NCI-H187 (cell line): ENCODE measurements around the gene HDAC9.

Source experiments
- DNase-seq, 2 experiments: peaks; one replicate each; lab custom pipeline; 2025; lab: John Stamatoyannopoulos, UW

HDAC9 gene

DNA sequence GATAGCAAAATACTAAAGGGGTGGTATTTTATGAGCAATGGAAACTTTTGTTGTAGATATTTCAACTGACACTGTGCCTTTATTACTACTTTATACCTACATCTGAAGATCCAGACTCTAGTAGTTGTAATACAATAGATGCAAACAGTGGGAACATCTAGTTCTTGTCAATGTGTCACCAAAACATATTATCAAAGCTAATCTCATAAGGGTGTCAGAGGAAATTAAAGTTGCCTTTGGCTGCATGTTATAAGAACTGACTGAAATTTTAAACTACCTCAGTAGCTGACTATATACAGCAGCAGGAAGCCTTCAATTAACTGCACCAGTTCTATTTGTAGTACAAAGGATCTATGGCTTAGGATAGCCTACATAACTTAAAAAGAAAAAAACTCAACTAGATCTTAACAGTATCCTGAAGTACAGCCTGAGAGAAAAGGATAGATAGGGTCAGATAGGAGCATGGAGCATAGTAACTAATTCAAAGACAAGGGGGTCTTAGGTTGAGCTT, 30.9 kb downstream of the HDAC9 start:
- no peak for DNase-seq

DNA sequence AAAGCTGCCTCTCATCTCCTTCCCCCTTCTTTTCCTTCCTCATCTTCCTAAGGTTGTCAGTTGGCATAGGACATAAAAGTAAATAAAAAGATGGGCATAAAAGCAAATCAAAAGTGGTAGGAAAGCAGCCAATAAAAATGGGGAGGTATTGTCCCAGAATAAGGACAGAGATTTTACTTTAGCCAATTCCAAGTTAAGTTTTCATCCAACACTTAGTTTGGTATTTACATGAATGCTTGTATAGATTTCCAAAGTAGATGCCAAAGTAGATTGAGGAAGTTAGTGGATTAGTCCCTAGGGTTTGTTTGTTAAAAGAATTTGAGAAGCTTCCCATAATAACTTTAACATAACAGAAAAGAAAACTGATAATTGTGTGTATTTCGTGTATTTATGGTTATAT, 33.7 kb downstream of the HDAC9 start:
- DNase-seq = no peak

DNA sequence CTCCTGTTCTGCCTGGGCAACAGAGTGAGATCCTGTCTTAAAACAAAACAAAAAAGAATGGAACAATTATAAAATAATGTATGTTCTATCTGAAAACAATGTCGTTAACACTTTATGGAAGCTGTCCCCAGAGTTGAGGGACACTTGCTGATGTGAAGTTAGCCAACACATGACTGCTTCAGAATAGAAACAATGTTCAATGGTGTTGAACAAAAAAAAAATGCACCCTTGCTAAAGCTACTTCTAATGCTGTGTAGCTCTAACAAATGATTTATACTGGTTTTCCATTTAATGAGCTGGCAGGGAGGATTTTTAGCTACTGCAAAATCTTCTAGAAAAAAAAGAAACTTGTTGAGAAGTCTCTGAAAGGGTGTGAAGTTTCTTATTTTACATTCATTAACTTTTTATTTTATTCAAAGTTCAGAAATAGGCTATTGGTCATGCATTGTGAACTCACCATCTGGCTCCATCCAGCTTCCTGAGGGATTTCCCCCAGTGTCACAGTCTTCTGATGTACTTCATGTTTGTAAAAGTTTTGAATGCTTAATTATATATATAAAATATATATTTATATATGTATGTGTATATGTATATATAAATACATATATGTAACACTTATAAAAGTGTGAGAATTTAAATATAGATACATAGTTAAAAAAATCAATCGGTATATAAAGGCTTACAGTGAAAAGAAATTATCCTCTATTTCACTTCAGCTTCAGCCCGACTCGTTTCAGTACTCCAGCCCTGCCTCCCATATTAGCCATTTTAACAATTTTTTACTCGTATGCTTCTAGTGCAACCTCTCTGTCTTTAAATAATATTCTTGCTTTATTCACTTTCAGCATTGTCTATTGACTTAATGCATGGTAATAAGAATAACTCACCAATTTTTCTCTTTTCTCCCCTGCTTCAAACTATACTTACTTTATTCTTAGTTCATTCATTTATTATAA, 35.0 kb downstream of the HDAC9 start:
- no peak for DNase-seq

DNA sequence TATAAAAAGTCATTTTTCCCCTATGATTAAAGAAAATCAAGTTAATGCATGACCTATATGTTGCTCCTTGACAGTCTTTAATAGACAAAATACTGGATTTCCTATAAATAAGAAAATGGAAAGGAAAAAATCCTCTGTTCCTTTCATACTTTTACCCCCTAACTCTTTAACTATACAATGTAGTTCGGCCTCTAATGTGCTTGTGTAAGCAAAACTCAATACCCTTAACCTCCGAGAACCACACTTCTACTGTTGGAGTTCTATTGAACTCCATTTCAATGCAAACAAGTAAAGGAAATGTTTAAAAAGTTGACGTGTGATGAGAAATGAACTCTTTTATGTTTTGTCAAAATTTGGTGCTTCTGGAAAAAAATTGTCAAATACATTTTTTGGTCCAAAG, 36.0 kb downstream of the HDAC9 start:
- DNase-seq = no peak

DNA sequence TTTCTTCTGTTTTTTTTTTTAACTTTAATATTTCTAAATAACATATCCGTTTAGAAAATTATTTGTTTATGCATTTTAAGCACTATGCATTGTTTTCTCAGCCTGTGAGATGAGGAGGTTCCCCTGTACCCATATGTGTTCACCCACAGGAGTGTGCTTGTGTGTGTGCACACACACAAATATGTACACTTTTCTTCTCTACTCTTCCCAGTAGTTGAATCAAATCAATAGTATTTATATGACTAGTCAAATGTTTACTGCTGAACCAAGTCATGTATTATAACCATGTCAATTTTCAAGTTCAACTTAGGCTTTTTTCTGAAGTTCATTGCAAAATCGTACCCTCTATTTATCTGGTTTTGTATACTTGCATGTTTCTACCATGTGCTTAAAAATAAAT, 37.3 kb downstream of the HDAC9 start:
- no peak for DNase-seq

DNA sequence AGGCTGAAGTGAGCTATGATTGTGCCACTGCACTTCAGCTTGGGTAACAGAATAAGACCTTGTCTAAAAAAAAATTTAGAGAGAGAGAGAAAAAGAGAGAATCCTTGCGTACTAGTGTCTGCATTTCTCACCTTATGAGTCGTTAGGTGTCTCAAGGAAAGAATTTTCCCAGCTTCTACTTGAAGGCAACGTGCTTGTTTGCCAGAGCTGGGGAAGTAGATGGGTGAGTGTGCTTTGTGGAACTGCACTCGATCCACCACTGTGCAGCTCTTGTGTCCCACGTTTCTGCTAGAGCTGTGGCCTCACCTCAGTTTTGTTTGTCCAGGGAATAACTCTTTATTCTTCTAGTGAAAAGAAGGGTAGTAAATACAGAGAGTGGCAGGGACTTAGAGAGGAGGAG, 38.9 kb downstream of the HDAC9 start:
- no peak for DNase-seq

DNA sequence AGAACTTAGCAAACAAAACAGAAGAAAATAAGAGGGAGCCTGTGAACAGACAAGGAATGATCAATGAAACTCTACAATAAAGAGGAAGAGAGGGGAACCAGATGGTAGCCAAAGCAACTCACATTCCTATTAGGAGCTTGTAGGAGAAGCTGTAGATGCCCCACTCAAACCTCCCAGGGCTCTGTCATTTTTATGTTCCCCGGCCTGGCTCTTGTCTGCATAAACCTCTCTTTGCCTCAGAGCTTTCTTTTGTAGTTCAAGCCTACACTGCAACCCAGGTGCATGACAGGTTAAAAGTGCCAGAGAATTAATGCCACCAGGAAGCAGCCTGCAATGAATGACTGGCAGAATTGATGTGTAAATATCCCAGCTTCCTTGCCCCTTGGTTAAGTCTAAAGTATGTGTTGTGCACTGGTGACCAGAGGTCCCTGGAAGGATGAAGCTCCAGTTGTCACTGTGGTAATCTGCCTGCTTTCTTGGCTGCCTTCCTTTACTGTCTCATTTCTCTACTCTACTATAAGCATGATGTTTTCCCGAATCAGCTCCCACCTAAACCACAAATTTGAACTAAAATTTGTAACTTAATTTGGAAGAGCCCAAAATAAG, 40.4 kb downstream of the HDAC9 start:
- DNase-seq = no peak

DNA sequence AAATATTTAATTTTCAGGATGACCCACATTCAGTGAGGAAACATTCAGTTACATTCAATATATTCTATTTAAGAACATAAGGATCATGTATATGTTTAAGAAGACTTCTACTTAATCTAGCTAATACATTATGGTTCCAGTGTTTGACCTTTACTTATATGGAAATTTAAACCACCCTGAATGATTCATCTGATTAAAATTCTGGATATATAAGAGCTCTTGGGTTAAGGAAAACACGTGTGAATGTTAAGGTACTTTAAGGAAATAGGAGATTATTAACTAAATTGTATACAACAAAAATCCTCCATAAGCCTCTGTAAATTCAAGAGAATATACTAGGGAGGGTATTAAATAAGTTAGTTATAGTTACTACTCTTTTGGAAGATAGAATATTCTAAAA, 40.9 kb downstream of the HDAC9 start:
- DNase-seq = no peak

DNA sequence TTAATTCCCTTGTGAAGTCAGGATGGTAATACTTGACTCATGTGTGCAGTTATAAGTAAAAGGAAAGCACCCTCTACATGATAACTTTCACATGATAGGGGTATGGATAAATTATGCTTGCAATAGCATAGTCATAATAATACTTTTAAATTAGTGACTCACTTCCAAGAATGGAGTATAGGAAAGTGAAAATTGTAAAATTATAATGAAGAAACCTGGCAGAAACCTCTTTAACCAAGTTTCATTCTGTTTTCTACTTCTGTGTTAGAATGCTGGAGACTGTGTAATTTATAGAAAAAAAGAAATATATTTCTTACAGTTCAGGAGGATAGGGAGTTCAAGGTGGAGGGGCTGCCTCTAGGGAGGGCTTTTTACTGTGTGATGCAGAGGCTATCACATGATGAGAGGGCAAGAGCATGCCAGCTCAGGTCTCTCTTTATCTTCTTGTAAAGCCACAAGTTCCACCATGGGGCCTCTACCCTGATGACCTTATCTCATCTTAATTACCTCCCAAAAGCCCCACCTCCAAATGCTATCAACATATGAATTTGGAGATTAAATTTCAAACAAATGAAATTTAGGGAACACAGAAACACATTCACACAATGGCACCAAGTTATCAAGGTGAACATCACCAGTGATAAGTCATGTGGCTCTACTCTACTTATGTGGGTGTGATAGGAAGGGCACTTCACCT, 43.2 kb downstream of the HDAC9 start:
- no peak for DNase-seq

DNA sequence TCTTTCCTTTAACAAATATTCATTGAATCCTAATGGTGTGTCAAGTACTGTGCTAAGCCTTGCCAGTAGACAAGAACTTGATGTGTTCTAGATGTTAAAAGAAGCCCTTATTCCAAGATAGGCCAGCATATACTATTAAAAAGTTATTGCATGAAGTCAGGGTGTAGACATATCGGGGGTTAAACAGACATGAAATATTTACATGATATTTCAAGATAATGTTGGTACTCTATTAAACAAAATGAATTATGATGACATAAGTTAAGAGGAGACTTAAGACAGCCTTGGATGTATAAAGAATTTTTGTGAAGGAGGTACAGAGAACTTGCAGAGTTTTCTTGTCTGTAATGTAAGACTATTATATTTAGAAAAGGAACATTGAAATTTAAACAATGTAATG, 44.8 kb downstream of the HDAC9 start:
- no peak for DNase-seq

DNA sequence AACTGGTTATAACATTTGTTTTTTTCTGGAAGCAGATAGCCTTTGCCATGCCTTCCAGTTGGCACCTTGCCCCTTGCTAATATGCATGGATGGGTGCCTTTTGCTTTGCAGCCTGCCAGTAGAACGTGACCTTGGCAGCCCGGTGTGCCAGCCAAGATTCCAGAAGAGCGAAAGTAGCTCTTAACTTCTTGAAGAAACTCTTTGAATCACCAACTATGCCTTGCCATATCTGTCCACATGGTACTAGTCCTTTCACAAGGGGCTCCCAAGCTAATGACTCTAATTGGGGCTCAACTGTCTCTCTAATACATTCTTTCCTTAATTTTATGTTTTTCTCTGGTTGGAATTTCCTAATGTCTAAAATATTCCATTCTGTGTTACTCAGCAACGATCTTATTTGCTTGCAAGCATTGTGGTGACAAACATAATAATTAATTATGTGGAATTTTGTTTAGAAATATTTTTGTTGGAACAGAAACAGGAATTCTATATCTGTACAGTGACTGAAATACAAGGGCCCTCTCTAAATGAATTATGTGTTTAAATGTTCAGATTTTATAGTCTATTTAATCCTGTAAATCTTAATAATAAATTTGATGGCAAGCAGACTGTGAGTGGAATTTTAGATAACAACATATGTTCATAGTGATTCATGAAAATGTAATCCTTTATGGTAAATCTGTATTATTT, 45.8 kb downstream of the HDAC9 start:
- no peak for DNase-seq

DNA sequence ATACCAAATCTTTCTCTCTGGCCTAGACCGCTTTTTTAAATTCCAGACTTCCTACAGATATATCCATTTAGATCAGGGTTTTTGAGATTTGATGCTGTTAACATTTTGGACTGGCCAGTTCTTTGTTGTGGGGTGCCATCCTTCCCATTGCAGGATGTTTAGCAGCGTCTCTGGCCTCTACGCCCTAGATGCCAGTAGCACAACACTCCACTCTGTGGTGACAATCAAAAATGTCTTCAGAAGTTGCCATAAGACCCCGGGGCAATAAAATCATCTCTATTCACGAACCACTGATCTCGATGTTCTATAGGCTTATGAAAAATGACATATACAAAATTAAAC, 46.3 kb downstream of the HDAC9 start:
- DNase-seq = no peak

DNA sequence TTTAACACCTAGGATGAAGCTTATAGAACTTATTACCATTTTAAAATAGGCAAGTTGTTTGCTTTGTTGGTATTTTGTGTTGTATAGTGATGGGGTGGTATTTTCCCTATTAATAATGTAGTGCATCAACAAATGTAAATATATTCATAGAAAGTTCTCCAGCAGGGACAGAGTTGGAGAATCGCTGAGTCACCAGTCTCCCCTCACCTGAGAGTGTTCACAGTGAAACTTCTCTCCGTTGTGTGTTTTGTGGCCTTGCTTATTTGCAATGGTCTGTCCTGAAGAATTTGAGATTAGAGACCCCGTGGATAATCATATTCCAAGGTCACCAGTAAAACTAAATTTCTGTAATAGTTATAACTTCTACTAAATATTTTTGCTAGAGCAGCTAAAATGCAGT, 51.0 kb downstream of the HDAC9 start:
- no peak for DNase-seq

DNA sequence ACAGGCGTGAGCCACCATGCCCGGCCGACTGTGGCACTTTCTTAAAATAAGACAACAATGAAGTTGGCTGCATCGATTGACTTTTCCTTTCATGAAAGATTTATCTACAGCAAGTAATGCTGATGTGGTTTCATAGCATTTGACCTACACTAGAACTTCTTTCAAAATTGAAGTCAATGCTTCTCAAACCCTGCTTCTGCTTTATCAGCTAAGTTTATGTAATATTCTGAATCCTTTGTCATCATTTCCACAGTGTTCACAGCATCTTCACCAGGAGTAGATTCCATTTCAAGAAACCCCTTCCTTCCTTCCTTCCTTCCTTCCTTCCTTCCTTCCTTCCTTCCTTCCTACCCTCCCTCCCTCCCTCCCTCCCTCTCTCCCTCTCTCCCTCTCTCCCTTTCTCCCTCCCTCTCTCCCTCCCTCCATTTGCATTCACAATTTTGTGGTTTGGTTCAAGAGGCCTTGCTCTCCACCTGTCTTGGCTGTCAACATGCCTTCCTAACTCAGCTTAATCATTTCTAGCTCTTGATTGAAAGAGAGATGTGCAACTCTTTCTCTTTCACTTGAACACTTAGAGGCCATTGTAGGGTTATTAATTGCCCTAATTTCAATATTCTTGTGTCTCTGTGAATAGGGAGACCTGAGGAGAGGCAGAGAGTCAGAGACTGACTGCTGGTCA, 52.1 kb downstream of the HDAC9 start:
- no peak for DNase-seq

DNA sequence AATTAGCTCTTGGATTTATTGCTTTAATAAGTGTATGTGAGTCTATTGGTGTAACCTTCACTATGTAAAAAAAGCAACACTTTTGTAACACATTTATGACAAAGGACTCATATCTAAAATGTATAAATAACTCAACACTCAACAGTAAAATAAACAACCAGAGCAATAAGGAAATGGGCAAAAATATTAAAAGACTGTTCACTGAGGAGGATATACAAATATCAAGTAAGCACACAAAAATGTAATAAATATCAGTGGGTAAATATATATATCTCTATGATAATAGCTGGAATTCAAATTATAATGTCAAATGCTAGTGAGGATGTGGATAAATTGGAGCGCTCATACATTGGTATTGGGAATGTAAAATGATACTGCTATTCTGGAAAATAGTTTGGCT, 53.0 kb downstream of the HDAC9 start:
- no peak for DNase-seq

DNA sequence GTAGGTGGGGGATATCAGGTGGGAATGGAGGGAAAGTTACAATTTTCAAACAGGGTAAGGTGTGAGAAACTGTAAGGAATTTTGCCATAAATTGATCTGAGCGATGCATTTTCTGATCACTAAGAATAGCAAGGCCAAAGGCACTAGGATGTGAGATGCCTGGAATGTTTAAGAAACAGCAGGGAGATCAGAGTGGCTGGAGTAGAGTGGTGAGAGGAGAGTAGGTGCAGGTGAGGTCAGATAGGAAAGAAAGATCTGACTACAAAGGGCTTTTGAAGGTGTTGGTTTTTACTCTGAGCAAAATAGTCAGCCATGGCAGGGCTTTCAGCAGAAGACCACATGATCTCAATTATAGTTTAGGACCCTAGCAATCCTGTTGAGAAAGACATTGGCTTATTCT, 55.0 kb downstream of the HDAC9 start:
- no peak for DNase-seq

DNA sequence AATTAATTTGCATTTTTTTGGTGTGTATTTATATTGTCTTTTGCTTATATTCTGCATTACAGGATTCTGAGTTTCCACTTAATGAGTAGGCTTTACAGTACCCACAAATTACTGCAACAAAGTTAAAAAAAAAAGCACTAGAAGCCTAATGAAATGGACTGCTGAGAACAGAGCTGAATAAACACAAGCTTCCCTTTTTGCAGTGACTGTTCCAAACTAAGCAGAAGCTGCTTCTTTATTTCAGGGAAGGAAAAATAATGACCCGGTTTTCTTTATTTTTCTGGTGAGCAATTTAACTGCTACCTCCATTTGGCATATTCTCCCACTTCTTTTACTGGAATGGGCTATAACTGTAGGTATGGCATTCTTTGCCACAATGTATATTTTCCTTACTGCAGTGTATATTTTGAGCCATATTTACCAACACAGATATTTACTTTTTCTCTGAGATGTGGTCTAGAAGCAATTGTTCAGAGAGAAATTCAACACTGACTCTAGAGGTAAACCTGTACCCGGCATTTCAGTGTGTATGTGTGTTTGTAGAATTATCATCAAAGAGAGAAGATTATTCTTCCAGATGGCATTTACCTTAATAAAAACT, 56.9 kb downstream of the HDAC9 start:
- DNase-seq = no peak

DNA sequence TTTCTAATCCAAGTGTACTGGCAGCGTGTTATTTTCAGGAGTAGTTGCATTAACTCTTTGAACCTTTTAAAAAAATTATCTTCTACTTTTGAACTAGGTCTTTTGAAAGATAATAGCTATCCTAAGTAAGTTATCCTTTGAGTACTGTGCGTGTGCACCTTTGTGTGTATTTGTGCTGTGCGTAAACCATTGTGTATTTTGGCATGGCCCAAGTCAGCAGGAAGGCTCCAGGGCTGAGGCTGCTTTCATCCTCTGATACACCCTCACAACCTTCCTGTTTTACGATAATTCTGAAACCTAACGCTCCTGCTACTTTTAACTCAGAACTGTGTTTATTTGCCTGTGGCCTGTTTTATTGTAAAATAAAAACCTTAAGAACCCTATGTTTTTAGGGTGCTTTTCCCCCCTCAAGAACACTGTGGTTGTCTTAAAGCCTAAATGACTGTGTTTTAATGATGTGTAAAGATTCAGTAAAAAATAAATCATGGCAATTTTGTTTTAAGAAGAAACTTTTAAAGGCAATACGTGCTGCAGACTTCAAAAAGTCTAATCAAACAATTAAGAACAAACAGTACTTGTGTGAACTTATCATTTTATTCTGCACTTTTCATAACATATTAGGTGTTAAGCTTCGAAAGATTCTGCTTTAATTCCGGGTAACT, 57.5 kb downstream of the HDAC9 start:
- DNase-seq = no peak

DNA sequence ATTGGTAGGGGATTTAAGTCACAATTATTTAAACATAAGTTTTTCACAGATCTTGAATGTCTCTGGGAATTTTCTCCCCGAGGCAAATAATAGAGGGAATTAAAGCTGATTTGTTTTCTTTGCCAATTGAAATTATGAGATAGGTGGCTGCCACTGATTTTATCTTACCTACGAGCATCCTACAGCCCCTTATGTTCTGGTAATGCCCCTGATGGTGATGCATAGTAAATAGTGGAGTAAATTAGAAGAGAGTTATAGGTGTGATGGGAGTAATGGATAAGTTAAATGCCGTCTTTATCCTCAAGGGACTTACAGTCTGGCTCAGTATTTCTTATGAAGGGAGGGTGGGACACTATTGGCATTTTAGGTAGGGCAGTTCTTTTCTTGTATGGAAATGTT, 58.1 kb downstream of the HDAC9 start:
- no peak for DNase-seq

DNA sequence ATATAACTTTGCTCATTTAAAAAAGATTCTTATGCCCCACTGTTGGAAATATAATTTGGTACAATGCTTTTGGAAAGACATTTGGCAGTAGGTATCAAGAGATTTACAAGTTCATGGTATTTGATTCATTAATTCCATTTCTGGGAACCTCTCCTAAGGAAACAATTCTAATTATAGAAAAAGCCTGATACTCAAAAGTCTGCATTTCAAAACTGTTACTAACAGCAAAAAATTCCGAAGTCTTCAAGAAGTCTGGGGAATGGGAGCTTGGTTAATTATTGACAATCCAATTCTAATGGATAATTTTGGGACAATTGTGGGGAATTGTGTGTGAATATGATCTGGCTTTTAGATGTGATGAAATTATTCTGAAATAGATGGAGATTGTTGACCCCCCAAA, 59.6 kb downstream of the HDAC9 start:
- no peak for DNase-seq

DNA sequence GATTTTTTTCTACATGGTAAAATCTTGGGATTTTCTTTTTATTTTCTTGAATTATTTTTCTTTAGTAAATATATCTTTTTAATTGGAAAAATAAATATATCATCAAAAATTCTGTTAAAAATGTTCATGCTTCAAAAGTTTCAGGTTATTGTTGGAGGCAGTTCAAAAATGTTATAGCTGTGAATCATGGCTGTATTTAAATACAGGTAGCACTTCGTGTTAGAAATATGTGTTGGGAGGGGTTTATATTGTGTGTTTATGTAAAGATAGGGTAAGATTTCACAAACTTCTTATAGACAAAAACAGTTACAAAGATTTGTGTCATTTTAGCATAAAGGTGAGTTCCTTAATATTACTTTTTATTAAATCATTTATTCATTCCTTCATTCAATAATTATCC, 60.4 kb downstream of the HDAC9 start:
- no peak for DNase-seq
